Activated CD4-positive, alpha-beta memory T cell treated with anti-CD3 and anti-CD28 coated beads, Interleukin-2, amount 10 ng/mL, durations not matched to agents 7 days and 5 days (primary cell): ENCODE results near the gene LRRC10B. TPM values are rescaled to one million over a fixed set of nuclear protein-coding genes. Genes with fewer than 3 reads are reported as not detected.

Experiments
- CTCF ChIA-PET: fragments of 350-600 bp; sonication (Branson Sonifier 250); formaldehyde crosslinking; loops from one replicate; lab custom pipeline; 2021; ENCODE audit warnings: antibody characterized with exemption, inconsistent platforms; lab: Charles Lee
- POLR2A ChIA-PET: fragments of 350-600 bp; sonication (Branson Sonifier 250); formaldehyde crosslinking; loops from one replicate; lab custom pipeline; 2021; ENCODE audit warnings: antibody characterized with exemption; lab: Charles Lee
- DNase-seq: peaks from one replicate; pipeline ENCODE4 v3.0.0-alpha.2; 2020
- H3K27ac Mint-ChIP-seq: one replicate; pipeline ENCODE4 v1.8.0; 2021; ENCODE audit warnings: mild to moderate bottlenecking, mixed read lengths
- H3K27me3 Mint-ChIP-seq: one replicate; pipeline ENCODE4 v1.8.0; 2021; ENCODE audit warnings: mixed read lengths
- H3K36me3 Mint-ChIP-seq: one replicate; pipeline ENCODE4 v1.8.0; 2021; ENCODE audit warnings: low read depth, mixed read lengths
- H3K4me1 Mint-ChIP-seq: one replicate; pipeline ENCODE4 v1.8.0; 2021; ENCODE audit warnings: mixed read lengths
- H3K4me3 Mint-ChIP-seq: one replicate; pipeline ENCODE4 v1.8.0; 2021; ENCODE audit warnings: mild to moderate bottlenecking, mixed read lengths
- H3K9me3 Mint-ChIP-seq: one replicate; pipeline ENCODE4 v1.8.0; 2021; ENCODE audit warnings: mixed read lengths
- total RNA-seq, 2 experiments: library from RNA; stranded (reverse); gene quantifications; one replicate each; pipeline ENCODE4 v1.2.3, GENCODE V29; 2021

Gene LRRC10B
- total RNA-seq, 2 experiments from 2014 or later: 0.13 TPM; not detected in 1

DNA sequence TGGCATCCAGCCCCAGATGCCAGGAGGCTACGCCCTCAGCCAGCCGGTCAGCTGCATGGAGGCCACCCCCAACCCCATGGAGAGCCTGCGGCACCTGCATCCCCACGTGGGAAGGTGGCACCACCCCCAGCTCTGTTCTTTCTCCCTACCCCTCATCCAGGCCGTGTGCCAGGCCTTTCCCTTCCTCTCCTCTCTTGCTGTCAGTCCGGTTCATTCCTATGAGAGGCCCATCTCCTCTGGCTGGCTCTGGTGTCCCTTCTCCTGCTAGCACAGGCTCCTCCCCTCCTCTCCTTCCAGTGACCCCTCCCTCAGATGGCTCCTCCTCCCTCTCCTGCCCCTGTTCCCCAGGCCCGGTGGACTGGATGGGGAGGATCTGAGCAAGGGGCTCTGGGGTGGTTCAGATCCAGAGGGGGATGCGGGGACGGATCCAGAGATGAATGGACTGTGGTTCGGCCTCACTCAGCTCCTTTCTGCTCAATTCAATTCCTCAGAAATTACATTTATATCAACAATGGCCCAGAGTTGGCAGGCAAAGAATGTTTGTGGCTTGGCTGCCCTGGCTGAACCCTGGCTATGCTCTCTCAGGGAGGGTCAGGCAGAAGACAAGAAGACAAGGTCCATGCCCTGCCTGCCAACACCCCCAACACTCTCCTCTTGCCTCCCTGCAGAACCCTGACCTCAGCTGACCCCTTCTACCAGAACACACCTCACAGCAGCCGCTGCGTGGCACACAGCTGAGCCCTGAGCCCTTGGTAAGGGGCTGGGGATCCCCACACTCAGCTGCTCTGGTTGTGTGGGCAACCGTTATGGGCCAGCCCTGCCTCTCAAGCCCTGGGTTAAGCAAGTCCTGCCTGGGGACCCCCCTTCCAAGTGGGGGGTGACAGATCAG is 18.5 kb upstream of the LRRC10B start:
- H3K27me3 Mint-ChIP-seq: no peaks in the 10 kb centered on the region
- H3K4me3 Mint-ChIP-seq: no peak overlapping the region
- CTCF ChIA-PET: interaction anchor here (1.4 kb wide), 1 partner anchor 27 kb away, joined by 3 read pairs; no protein-coding TSS in a partner anchor
- no peaks in the 10 kb centered on the region for H3K36me3 Mint-ChIP-seq
- H3K4me1 Mint-ChIP-seq: no peaks in the 10 kb centered on the region
- H3K27ac Mint-ChIP-seq: no peak overlapping the region
- POLR2A ChIA-PET: no interaction called here
- no peak for DNase-seq
- H3K9me3 Mint-ChIP-seq: no peaks in the 10 kb centered on the region

DNA sequence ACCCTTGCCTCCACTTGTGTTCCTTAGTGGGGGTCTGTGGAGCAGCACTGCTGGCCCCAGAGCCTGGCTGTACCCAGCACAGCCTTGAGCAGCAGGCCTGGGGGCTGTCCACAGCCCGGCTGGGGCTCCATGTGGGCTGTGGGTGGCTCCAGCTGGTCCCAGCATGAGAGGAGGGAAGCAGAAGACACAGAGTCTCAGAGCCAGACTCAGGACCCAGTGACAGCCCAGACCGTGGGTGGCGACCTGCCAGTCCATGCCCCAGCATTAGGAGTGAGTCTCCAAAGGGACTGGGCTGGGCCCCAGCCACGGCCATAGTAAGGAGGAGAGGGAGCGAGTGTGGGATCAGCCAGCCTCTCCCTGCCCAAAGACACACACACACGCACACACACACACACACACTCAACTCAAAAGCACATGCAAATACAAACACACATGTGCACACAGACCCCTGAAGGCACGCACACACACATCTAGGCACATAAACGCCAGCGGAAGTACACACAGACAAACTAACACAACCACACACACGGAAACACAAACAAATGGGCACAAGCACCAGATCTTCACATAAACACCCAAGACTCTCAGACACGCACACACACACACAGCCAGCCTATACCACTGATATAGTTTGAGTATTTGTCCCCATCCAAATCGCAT is 16.7 kb upstream of the LRRC10B start:
- Mint-ChIP-seq H3K4me3 (no peak overlapping the region), H3K36me3 (no peaks in the 10 kb centered on the region), H3K4me1 (no peaks in the 10 kb centered on the region), H3K9me3 (no peaks in the 10 kb centered on the region), H3K27me3 (no peaks in the 10 kb centered on the region), H3K27ac (no peak overlapping the region)
- ChIA-PET CTCF (no interaction called here), POLR2A (no interaction called here)
- DNase-seq: no peak

- Mint-ChIP-seq H3K9me3 (no peaks in the 10 kb centered on the region), H3K36me3 (no peaks in the 10 kb centered on the region), H3K4me1 (no peaks in the 10 kb centered on the region), H3K27ac (no peak overlapping the region), H3K27me3 (no peaks in the 10 kb centered on the region), H3K4me3 (no peak overlapping the region)
- ChIA-PET POLR2A (no interaction called here), CTCF (no interaction called here)
- no peak for DNase-seq
These were observed 14.1 kb upstream of the LRRC10B start for GRCh38 chr11:61494381-61494961.

GRCh38 chr11:61495801-61496601 is 12.5 kb upstream of the LRRC10B start:
- no peak for DNase-seq
- Mint-ChIP-seq H3K4me1 (no peaks in the 10 kb centered on the region), H3K36me3 (no peaks in the 10 kb centered on the region), H3K27ac (no peak overlapping the region), H3K9me3 (no peaks in the 10 kb centered on the region), H3K4me3 (no peak overlapping the region), H3K27me3 (no peaks in the 10 kb centered on the region)
- POLR2A ChIA-PET: no interaction called here
- CTCF ChIA-PET: interaction anchor here (0.9 kb wide), 1 partner anchor 13 kb away, joined by 4 read pairs; no protein-coding TSS in a partner anchor

DNA sequence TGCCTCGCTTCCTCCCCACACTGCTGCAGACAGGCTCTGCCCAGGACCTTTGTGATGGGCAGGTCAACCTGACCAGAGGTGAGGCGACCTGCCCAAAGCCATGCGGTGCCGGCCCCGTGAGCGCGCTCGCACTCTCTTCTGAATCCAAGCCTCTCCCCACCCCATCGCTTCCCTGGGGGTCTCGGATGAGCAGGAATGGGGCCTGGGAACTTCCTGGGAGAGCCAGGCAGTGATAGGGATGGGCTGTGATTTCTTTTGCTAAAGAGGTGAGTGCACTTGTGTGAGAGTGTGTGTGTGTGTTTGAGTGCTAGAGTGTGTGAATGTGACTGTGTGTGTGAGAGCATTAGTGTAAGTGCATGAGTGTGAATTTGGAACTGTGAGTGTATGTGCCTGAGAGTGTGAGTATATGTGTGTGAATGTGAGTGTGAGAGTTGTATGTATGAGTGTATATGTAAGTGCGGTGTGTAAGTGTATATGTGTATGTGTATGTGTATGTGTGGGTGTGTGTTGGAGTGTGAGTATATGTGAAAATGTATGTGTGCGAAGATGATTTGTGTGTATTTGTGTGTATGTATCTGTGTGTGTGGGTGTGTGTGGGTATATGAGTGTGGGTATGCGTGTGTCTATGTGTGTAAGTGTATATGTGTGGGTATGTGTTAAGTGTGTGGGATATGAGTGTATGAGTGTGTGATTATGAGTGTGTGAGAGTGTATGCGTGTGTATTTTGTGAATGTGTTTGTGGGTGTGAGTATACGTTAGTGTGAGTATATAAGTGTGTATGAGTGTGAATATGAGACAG is 11.7 kb upstream of the LRRC10B start:
- no peaks in the 10 kb centered on the region for H3K4me1 Mint-ChIP-seq
- ChIA-PET CTCF (no interaction called here), POLR2A (no interaction called here)
- no peaks in the 10 kb centered on the region for H3K36me3 Mint-ChIP-seq
- H3K27ac Mint-ChIP-seq: no peak overlapping the region
- no peak overlapping the region for H3K4me3 Mint-ChIP-seq
- H3K9me3 Mint-ChIP-seq: no peaks in the 10 kb centered on the region
- no peaks in the 10 kb centered on the region for H3K27me3 Mint-ChIP-seq
- no peak for DNase-seq

DNA sequence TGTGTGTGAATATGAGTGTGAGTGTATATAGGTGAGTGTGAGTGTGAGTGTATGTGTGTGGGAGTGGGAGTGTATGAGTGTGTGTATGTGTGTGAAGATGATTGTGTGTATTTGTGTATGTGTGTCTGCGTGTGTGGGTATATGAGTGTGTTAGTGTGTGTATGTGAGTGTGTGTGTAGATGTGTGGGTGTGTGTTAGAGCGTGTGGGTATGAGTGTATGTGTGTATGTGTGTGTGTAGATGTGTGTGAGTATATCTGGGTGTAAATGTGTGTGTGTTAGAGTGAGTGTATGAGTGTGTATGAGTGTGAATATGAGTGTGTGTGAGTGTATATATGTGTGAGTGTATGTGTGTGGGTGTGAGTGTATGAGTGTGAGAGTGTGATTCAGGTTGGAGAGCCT is 11.1 kb upstream of the LRRC10B start:
- H3K9me3 Mint-ChIP-seq: no peaks in the 10 kb centered on the region
- H3K4me3 Mint-ChIP-seq: no peak overlapping the region
- no peak overlapping the region for H3K27ac Mint-ChIP-seq
- peaks cover 2% of the 10 kb centered on the region for H3K27me3 Mint-ChIP-seq
- H3K4me1 Mint-ChIP-seq: no peaks in the 10 kb centered on the region
- POLR2A ChIA-PET: no interaction called here
- CTCF ChIA-PET: no interaction called here
- DNase-seq: no peak
- H3K36me3 Mint-ChIP-seq: no peaks in the 10 kb centered on the region

GRCh38 chr11:61497876-61498275 is 10.7 kb upstream of the LRRC10B start:
- Mint-ChIP-seq H3K4me3 (no peak overlapping the region), H3K27me3 (peaks cover 2% of the 10 kb centered on the region), H3K9me3 (no peaks in the 10 kb centered on the region), H3K36me3 (no peaks in the 10 kb centered on the region), H3K27ac (no peak overlapping the region), H3K4me1 (no peaks in the 10 kb centered on the region)
- CTCF ChIA-PET: no interaction called here
- POLR2A ChIA-PET: no interaction called here
- DNase-seq: no peak

DNA sequence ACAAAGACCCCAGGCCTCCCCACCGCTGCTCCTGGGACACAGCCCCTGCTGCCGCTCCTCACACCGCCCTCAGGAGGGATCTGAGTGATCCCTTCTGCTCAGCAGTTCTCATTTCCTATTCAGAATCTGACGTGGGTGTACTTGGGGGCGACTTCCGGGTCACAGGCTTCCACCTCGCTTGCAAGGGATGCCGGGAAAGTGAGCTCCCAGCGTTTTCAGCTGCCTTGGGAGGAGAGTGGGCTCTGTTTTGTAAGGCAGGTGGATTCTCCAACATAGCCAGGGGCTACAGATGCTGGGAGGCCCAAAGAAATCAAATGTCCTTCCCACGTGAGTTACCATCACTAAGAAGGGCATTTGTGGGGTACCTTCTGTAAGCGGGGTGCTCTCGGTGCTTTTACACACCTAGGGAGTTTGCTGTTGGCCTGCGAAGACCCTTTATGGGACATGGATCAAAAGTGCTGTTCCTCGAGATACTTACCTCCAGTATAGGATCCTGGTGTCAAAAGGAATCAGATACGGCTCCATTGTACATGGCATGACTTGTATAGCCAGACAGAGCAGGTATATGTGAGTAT is 9.7 kb upstream of the LRRC10B start:
- POLR2A ChIA-PET: no interaction called here
- H3K4me1 Mint-ChIP-seq: peaks cover 7% of the 10 kb centered on the region
- no peak overlapping the region for H3K27ac Mint-ChIP-seq

GRCh38 chr11:61499816-61500491 is 8.6 kb upstream of the LRRC10B start:
- POLR2A ChIA-PET: no interaction called here
- H3K4me1 Mint-ChIP-seq: peaks cover 9% of the 10 kb centered on the region
- no peaks in the 10 kb centered on the region for H3K36me3 Mint-ChIP-seq
- no peaks in the 10 kb centered on the region for H3K9me3 Mint-ChIP-seq
- CTCF ChIA-PET: interaction anchor here (1.5 kb wide), 1 partner anchor 15 kb away, joined by 4 read pairs; no protein-coding TSS in a partner anchor
- no peak for DNase-seq
- H3K4me3 Mint-ChIP-seq: no peak overlapping the region
- H3K27ac Mint-ChIP-seq: no peak overlapping the region
- peaks cover 3% of the 10 kb centered on the region for H3K27me3 Mint-ChIP-seq

More for the DNA sequence above, 9.7 kb upstream of the LRRC10B start:
- DNase-seq: no peak
- Mint-ChIP-seq H3K36me3 (no peaks in the 10 kb centered on the region), H3K4me3 (no peak overlapping the region), H3K9me3 (no peaks in the 10 kb centered on the region), H3K27me3 (peaks cover 2% of the 10 kb centered on the region)
- CTCF ChIA-PET: no interaction called here

- H3K4me1 Mint-ChIP-seq: peaks cover 9% of the 10 kb centered on the region
- no peak overlapping the region for H3K27ac Mint-ChIP-seq
- no peaks in the 10 kb centered on the region for H3K36me3 Mint-ChIP-seq
These were observed 6.0 kb upstream of the LRRC10B start for GRCh38 chr11:61502522-61502921.

DNA sequence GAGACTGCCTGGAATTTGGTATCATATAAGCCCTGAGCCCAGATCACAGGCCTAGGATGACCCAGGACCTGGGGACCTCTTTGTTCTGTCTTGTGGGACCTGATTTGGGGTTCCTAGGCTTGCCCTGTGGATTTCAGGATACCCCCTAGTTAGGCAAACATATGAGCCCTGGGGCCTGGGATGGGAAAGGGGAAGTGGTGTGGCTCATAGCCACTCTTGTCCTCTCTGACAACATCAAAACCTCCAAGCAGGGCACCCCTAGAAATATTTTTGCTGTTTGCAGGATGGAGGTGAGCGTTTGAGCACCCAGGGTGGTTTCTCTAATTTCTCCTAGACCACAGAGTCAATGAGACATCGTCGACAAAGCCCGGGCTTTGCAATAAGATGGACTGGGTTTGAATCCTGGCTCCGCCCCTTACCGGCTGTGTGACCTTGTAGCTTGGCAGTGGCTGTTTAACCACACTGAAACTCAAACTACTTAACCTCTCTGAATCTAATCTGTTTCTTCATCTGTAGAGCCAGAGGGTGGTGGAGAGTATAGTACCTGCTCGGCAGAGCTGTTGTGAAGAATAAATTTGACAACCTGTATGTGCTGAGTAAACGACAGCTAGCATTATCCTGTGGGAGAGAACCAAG is 5.3 kb upstream of the LRRC10B start:
- POLR2A ChIA-PET: no interaction called here
- peak; percentile 24 for DNase-seq
- Mint-ChIP-seq H3K9me3 (no peaks in the 10 kb centered on the region), H3K27ac (no peak overlapping the region), H3K27me3 (peaks cover 31% of the 10 kb centered on the region), H3K36me3 (no peaks in the 10 kb centered on the region), H3K4me1 (peaks cover 15% of the 10 kb centered on the region), H3K4me3 (no peak overlapping the region)
- CTCF ChIA-PET: interaction anchor here (1.3 kb wide), 1 partner anchor 13 kb away, joined by 4 read pairs; no protein-coding TSS in a partner anchor

More at GRCh38 chr11:61502522-61502921, 6.0 kb upstream of the LRRC10B start:
- ChIA-PET CTCF (interaction anchor here (2.1 kb wide), 1 partner anchor 14 kb away, joined by 8 read pairs; no protein-coding TSS in a partner anchor), POLR2A (no interaction called here)
- Mint-ChIP-seq H3K27me3 (peaks cover 24% of the 10 kb centered on the region), H3K9me3 (no peaks in the 10 kb centered on the region), H3K4me3 (no peak overlapping the region)
- DNase-seq: no peak
